ENCODE results near the gene ZNF592.

- TF ChIP-seq CTCF (IDR thresholded peaks at IDR 0.05; ENCODE audit: poor library complexity) (no peak), EZH2 (IDR thresholded peaks at IDR 0.05; ENCODE audit: borderline replicate concordance) (no peak), EZH2phosphoT487 (IDR thresholded peaks at IDR 0.05; ENCODE audit: low read depth, severe bottlenecking, unreplicated experiment) (no peak)
Measured at GRCh38 chr15:84752195-84752594, 3.8 kb downstream of the ZNF592 start.

Data from hepatocyte (in vitro differentiated cells).